ENCODE data around the gene OR13C8. TPM values are rescaled to one million over a fixed set of nuclear protein-coding genes. Genes with fewer than 3 reads are reported as not detected.

Gene OR13C8
- total and polyA plus RNA-seq, 4 donors = not detected

DNA sequence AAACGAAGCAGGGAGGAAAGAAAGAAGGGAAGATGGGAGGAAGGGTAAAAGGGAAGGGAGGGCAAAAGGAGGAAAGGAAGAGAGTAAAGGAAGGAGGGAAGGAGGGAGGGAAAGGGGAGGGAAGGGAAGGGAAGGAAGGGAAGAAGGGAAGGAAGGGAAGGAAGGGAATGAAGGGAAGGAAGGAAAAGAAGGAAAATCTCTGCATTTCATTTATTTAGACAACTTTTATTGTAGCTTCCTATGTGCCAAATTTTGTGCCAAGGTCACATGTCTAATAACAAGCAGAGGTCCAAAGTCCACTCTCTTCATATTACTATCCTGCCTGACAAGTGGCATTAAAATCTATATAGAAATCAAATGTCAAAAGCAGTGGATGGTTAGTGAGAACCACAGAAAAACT, 29.7 kb upstream of the OR13C8 start:
- Histone ChIP-seq H3K27ac (ENCODE audit: low read depth in 1 of 2, low read length in 2 of 2) (no peak overlapping the region), H3K27me3 (ENCODE audit: control insufficient read depth in 4 of 4, insufficient read depth in 4 of 4, low read length in 3 of 4) (no peaks in the 10 kb centered on the region), H3K36me3 (ENCODE audit: control insufficient read depth in 4 of 4, insufficient read depth in 3 of 4, low read depth in 1 of 4, low read length in 3 of 4) (no peaks in the 10 kb centered on the region), H3K4me1 (ENCODE audit: control insufficient read depth in 4 of 4, insufficient read depth in 4 of 4, low read length in 3 of 4) (no peaks in the 10 kb centered on the region), H3K9me3 (ENCODE audit: control insufficient read depth in 4 of 4, low read length in 3 of 4) (no peaks in the 10 kb centered on the region), H3K9ac (ENCODE audit: low read depth in 1 of 2, low read length in 2 of 2) (no peak overlapping the region), H3K4me3 (ENCODE audit: low read depth in 1 of 3, low read length in 3 of 3) (no peak overlapping the region)
- DNase-seq (ENCODE audit: low spot score) = no peak
- WGBS = 62% methylated on average over 1 of the region's 1 CpG
- no peak for TF ChIP-seq YY1 (IDR thresholded peaks at IDR 0.05)
- TF ChIP-seq FOXA1 (IDR thresholded peaks at IDR 0.05) = no peak
- TF ChIP-seq RAD21 (IDR thresholded peaks at IDR 0.05) = no peak
- TF ChIP-seq GABPA (IDR thresholded peaks at IDR 0.05 in 1 of 2, conservative IDR thresholded peaks at IDR 0.05 in 1 of 2) = no peak
- TF ChIP-seq SP1 (IDR thresholded peaks at IDR 0.05) = no peak
- no peak for TF ChIP-seq RXRA (IDR thresholded peaks at IDR 0.05)
- no peak for TF ChIP-seq TAF1 (conservative IDR thresholded peaks at IDR 0.05)
- TF ChIP-seq, protein P1, sequence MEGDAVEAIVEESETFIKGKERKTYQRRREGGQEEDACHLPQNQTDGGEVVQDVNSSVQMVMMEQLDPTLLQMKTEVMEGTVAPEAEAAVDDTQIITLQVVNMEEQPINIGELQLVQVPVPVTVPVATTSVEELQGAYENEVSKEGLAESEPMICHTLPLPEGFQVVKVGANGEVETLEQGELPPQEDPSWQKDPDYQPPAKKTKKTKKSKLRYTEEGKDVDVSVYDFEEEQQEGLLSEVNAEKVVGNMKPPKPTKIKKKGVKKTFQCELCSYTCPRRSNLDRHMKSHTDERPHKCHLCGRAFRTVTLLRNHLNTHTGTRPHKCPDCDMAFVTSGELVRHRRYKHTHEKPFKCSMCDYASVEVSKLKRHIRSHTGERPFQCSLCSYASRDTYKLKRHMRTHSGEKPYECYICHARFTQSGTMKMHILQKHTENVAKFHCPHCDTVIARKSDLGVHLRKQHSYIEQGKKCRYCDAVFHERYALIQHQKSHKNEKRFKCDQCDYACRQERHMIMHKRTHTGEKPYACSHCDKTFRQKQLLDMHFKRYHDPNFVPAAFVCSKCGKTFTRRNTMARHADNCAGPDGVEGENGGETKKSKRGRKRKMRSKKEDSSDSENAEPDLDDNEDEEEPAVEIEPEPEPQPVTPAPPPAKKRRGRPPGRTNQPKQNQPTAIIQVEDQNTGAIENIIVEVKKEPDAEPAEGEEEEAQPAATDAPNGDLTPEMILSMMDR (IDR thresholded peaks at IDR 0.05; ENCODE audit: low read depth, low read length, missing input control) = no peak
- TF ChIP-seq, protein P2, sequence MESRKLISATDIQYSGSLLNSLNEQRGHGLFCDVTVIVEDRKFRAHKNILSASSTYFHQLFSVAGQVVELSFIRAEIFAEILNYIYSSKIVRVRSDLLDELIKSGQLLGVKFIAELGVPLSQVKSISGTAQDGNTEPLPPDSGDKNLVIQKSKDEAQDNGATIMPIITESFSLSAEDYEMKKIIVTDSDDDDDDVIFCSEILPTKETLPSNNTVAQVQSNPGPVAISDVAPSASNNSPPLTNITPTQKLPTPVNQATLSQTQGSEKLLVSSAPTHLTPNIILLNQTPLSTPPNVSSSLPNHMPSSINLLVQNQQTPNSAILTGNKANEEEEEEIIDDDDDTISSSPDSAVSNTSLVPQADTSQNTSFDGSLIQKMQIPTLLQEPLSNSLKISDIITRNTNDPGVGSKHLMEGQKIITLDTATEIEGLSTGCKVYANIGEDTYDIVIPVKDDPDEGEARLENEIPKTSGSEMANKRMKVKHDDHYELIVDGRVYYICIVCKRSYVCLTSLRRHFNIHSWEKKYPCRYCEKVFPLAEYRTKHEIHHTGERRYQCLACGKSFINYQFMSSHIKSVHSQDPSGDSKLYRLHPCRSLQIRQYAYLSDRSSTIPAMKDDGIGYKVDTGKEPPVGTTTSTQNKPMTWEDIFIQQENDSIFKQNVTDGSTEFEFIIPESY (IDR thresholded peaks at IDR 0.05) = no peak
- TF ChIP-seq FOXA2 (IDR thresholded peaks at IDR 0.05) = no peak
- TF ChIP-seq, protein P3, sequence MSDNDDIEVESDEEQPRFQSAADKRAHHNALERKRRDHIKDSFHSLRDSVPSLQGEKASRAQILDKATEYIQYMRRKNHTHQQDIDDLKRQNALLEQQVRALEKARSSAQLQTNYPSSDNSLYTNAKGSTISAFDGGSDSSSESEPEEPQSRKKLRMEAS (IDR thresholded peaks at IDR 0.05) = no peak
- TF ChIP-seq, protein P4, sequence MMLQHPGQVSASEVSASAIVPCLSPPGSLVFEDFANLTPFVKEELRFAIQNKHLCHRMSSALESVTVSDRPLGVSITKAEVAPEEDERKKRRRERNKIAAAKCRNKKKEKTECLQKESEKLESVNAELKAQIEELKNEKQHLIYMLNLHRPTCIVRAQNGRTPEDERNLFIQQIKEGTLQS (IDR thresholded peaks at IDR 0.05) = no peak
- TF ChIP-seq HNF4G (IDR thresholded peaks at IDR 0.05) = no peak
- TF ChIP-seq EGR1 (IDR thresholded peaks at IDR 0.05; ENCODE audit: low read depth in 2 of 2) = no peak
- TF ChIP-seq, protein P5, sequence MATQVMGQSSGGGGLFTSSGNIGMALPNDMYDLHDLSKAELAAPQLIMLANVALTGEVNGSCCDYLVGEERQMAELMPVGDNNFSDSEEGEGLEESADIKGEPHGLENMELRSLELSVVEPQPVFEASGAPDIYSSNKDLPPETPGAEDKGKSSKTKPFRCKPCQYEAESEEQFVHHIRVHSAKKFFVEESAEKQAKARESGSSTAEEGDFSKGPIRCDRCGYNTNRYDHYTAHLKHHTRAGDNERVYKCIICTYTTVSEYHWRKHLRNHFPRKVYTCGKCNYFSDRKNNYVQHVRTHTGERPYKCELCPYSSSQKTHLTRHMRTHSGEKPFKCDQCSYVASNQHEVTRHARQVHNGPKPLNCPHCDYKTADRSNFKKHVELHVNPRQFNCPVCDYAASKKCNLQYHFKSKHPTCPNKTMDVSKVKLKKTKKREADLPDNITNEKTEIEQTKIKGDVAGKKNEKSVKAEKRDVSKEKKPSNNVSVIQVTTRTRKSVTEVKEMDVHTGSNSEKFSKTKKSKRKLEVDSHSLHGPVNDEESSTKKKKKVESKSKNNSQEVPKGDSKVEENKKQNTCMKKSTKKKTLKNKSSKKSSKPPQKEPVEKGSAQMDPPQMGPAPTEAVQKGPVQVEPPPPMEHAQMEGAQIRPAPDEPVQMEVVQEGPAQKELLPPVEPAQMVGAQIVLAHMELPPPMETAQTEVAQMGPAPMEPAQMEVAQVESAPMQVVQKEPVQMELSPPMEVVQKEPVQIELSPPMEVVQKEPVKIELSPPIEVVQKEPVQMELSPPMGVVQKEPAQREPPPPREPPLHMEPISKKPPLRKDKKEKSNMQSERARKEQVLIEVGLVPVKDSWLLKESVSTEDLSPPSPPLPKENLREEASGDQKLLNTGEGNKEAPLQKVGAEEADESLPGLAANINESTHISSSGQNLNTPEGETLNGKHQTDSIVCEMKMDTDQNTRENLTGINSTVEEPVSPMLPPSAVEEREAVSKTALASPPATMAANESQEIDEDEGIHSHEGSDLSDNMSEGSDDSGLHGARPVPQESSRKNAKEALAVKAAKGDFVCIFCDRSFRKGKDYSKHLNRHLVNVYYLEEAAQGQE (IDR thresholded peaks at IDR 0.05) = no peak
- no peak for TF ChIP-seq HNF4A (conservative IDR thresholded peaks at IDR 0.05)
- no peak for TF ChIP-seq NR2F2 (IDR thresholded peaks at IDR 0.05)
- no peak for TF ChIP-seq JUND (IDR thresholded peaks at IDR 0.05)
